ENCODE data around the gene TLR7.

TLR7 gene

GRCh38 chrX:12921886-12922598 is 55.2 kb downstream of the TLR7 start:
- Histone ChIP-seq H3K27ac (replicated peaks) (no peak overlapping the region), H3K27me3 (ENCODE audit: insufficient read depth, poor library complexity, severe bottlenecking) (no peaks in the 10 kb centered on the region), H3K4me3 (replicated peaks; ENCODE audit: insufficient read depth, low read length) (no peak overlapping the region)
- DNase-seq (ENCODE audit: low read depth in 1 of 2, low spot score in 1 of 2), result no peak
- TF ChIP-seq CTCF (IDR thresholded peaks at IDR 0.05; ENCODE audit: insufficient read depth, low read length) (no peak), REST (IDR thresholded peaks at IDR 0.05; ENCODE audit: insufficient replicate concordance, low read depth) (no peak), GABPA (IDR thresholded peaks at IDR 0.05; ENCODE audit: low read depth) (no peak), SPI1 (IDR thresholded peaks at IDR 0.05; ENCODE audit: borderline replicate concordance, low read depth) (no peak), POLR2AphosphoS5 (IDR thresholded peaks at IDR 0.05; ENCODE audit: low read depth) (no peak)

GRCh38 chrX:12922599-12922919 is 55.7 kb downstream of the TLR7 start:
- DNase-seq (ENCODE audit: low read depth in 1 of 2, low spot score in 1 of 2), result no peak
- H3K27ac ChIP-seq (replicated peaks), result no peak overlapping the region
- no peak for TF ChIP-seq SPI1 (IDR thresholded peaks at IDR 0.05; ENCODE audit: borderline replicate concordance, low read depth)
- TF ChIP-seq GABPA (IDR thresholded peaks at IDR 0.05; ENCODE audit: low read depth), result no peak
- TF ChIP-seq CTCF (IDR thresholded peaks at IDR 0.05; ENCODE audit: insufficient read depth, low read length), result no peak
- TF ChIP-seq POLR2AphosphoS5 (IDR thresholded peaks at IDR 0.05; ENCODE audit: low read depth), result no peak
- TF ChIP-seq REST (IDR thresholded peaks at IDR 0.05; ENCODE audit: insufficient replicate concordance, low read depth), result no peak
- H3K4me3 ChIP-seq (replicated peaks; ENCODE audit: insufficient read depth, low read length), result no peak overlapping the region
- H3K27me3 ChIP-seq (ENCODE audit: insufficient read depth, poor library complexity, severe bottlenecking), result no peaks in the 10 kb centered on the region

GRCh38 chrX:12929701-12930100 is 62.8 kb downstream of the TLR7 start:
- no peak for DNase-seq (ENCODE audit: low read depth in 1 of 2, low spot score in 1 of 2)
- Histone ChIP-seq H3K27ac (replicated peaks) (no peak overlapping the region), H3K4me3 (replicated peaks; ENCODE audit: insufficient read depth, low read length) (no peak overlapping the region), H3K27me3 (ENCODE audit: insufficient read depth, poor library complexity, severe bottlenecking) (no peaks in the 10 kb centered on the region)
- no peak for TF ChIP-seq SPI1 (IDR thresholded peaks at IDR 0.05; ENCODE audit: borderline replicate concordance, low read depth)
- no peak for TF ChIP-seq POLR2AphosphoS5 (IDR thresholded peaks at IDR 0.05; ENCODE audit: low read depth)
- no peak for TF ChIP-seq GABPA (IDR thresholded peaks at IDR 0.05; ENCODE audit: low read depth)
- no peak for TF ChIP-seq CTCF (IDR thresholded peaks at IDR 0.05; ENCODE audit: insufficient read depth, low read length)
- TF ChIP-seq REST (IDR thresholded peaks at IDR 0.05; ENCODE audit: insufficient replicate concordance, low read depth), result no peak

Measured in HL-60 (cell line).